GM21526 (cell line): Measurements from ENCODE around the gene CRAT.

Source experiments
- ATAC-seq: cut with Tn5 transposase; IDR thresholded peaks from one replicate; pipeline ENCODE4 v1.9.1; 2021; ENCODE audit warnings: moderate library complexity; ENCODE audit not compliant: unreplicated experiment, low FRiP score

The CRAT gene

GRCh38 chr9:129094387-129095169, 16.0 kb downstream of the CRAT start:
- ATAC-seq = no peak

DNA sequence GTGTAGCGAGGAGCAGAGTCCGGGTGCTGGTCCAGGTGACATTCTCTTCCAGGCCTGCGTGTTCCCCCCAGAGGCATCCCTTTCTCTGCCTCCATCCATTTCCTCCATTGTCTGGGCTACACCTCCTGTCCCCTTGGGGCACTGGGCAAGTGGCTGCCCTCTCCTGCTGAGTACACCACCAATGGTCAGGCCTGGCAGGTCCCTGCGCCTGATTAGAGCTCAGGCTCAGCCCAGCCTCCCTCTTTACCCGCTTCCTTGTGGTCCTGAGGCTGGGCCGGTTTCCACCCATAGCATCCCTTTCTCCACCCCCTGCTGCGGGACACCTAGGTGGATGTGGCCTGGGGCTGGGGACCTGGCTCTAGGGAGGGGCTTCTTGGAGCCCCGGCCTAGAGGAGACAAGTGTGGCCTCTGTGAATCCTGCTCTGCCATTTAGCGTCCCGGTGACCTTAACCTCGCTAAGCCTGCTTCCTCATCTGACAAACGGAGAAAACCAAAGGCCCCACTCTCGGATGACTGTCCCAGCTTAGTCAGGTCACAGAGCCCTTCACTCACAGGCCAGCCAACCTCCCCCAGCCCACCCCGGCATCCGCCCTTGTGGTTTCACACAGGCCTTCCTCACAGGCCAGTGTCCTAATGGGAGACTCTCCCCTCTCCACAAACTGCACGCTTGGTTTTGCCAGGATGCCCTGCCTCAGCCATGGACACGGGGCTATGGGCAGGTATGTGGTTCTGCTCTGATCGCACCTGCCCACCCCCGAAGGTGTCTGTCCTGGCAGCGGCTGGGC, 16.8 kb downstream of the CRAT start:
- no peak for ATAC-seq

DNA sequence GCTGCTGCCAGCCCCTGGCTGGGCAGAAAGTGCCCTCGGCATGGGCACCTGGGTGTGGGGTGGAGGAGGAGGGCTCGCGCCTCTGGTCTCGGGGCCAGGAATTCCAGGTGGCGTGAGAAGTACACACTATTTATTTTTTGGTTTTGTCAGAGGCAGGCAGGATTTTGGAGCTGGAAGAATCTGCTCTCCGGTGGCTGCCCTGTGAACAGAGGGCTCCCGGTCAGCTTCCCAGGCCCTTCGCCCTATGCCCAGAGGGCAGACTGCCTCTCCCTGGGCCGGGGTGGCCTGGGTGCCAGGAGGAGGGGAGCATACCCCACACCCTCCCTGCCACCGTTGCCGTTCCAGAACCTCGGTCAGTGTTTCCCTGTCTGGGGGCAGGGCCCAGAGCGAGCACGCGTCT, 21.3 kb downstream of the CRAT start:
- no peak for ATAC-seq

- ATAC-seq = no peak
These were observed 26.5 kb downstream of the CRAT start for GRCh38 chr9:129084087-129084486.

- ATAC-seq = no peak
These were observed 29.1 kb downstream of the CRAT start for GRCh38 chr9:129081388-129081904.

DNA sequence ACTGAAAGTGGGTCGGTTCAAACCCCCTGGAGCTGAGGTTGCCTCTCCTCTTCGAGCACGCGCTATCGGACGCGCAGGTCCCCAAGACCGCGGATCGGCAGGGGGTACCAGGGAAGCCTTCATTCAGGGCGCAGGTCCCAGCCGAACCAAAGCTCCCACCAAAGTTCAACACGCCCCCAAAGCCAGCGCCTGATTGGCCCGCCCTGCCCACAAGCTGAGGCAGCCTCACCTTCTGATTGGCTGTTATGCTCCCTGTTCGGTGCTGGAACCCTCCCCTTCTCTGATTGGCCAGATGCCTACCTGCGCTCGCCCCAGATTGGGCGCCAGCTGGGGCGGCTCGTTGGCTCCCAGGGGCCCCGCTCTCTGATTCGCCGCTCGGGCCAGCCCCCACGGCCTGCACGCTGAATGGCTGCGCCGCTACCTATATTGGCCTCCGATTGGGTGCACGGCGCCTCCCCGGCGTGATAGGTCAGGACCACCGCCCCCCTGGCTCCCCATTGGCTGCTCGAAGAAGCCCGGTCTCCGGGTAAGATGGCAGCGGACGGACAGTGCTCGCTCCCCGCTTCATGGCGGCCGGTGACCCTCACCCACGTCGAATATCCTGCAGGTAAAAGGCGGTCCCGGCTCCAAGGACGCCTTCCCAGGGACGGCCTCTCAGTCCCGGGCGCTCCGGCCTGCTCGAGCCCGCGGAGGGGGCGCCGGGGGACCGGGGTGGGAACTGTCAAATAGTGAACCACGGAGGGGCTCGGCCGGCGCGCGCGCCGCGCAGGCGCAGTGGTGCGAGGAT, 29.8 kb downstream of the CRAT start, which contains the start of gene DOLPP1:
TSS of gene DOLPP1 (plus strand) at position 511 of the 787 bp plus-strand sequence. CDS start at position 532, 21 bp downstream.
- ATAC-seq = peak; percentile 85

DNA sequence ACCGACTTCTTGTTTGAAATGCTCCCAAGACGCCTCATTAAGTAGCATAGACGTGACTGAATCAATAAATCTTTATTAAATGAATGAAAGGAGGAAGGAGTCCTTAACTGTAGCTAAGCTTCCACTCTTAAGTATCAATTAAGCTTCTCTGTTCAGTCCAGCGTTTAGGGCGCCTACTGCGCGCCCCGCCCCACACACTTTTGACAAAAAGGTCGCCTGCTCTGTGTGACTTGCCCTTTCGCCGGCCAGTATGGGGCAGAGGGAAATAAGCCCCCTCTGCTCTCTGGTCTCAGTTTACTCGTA, 30.3 kb downstream of the CRAT start:
- peak; percentile 5 for ATAC-seq

GRCh38 chr9:129079829-129080228, 30.8 kb downstream of the CRAT start:
- no peak for ATAC-seq

- no peak for ATAC-seq
These were observed 31.7 kb downstream of the CRAT start for GRCh38 chr9:129078691-129079503.

- ATAC-seq = no peak
These were observed 33.4 kb downstream of the CRAT start for GRCh38 chr9:129077236-129077635.

GRCh38 chr9:129076640-129077037, 34.0 kb downstream of the CRAT start:
- no peak for ATAC-seq

DNA sequence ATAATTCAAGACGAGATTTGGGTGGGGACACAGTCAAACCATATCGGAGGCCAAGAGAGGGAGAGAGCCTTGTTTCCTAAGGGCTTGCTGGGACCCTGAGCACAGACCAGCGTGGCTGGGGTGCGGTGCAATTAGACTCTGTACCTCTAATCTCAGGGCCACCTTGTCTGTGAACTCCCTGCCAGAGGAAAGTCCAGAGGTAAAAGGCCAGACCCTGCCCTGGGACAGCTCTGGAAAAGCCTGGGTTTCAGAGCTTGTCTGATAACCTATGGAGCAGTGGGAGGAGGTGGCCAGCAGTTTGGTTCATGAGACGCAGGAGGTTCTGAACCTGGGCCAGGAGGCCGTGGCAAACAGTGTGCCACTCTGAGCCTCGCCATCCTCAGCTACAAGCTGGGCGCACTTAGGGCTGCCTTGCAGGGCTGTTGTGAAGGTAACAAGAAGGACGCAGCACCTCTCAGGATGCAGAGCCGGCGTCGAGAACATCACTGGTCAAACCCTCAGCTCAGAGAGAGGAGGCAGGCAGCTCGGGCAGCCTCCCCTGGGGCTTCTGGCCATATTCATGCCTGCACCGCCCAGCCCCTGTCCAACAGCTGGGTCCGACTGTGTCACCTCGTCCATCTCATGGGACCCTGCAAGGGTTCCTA, 34.5 kb downstream of the CRAT start:
- ATAC-seq = no peak

DNA sequence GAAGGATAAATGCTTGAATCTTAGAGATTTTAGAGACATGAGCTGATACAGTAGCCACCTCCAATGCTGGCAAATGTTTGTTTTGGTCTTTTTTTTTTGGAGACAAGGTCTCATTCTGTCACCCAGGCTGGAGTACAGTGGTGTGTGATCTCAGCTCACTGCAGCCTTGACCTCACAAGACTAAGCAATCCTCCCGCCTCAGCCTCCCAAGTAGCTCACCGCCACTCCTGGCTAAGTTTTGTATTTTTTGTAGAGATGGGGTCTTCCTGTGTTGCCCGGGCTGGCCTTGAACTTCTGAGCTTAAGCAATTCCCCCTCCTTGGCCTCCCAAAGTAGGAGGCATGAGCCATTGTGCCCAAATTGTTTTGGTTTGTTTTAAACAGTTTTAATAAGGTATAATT, 36.5 kb downstream of the CRAT start:
- no peak for ATAC-seq

GRCh38 chr9:129073404-129073803, 37.2 kb downstream of the CRAT start:
- no peak for ATAC-seq

DNA sequence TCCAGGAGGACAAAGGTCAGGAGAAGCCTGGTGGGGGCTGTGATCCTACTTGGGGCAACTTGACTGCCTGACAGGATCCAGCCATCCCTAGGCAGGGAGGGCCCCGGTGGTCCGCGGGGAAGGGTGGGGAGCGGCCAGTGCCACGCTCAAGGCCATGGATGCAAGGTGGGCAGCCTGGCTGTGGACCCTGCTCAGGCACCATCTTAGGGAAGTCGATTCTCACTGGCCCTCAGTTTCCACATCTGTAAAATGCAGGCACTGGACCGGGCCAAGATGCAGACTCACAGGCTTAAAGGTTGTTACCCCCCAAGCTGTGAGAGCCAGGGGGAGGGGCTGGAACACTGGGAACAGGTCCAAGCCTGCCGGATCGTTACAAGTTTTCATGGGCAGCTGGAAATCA, 38.4 kb downstream of the CRAT start:
- ATAC-seq = no peak

- ATAC-seq = no peak
These were observed 39.0 kb downstream of the CRAT start for GRCh38 chr9:129071526-129072126.

- ATAC-seq = no peak
These were observed 39.7 kb downstream of the CRAT start for GRCh38 chr9:129070696-129071525.

- ATAC-seq = no peak
These were observed 40.5 kb downstream of the CRAT start for GRCh38 chr9:129069862-129070641.
